Activated naive CD8-positive, alpha-beta T cell treated with anti-CD3 and anti-CD28 coated beads for 36 hours (primary cell): ENCODE data around the gene MISP3. TPM values are rescaled to one million over a fixed set of nuclear protein-coding genes. Genes with fewer than 3 reads are reported as not detected.

Experiments used
- DNase-seq: peaks from one replicate; pipeline ENCODE4 v3.0.0; 2021
- H3K27ac Mint-ChIP-seq: one replicate; pipeline ENCODE4 v1.8.0; 2022; ENCODE audit warnings: mild to moderate bottlenecking, moderate library complexity, mixed read lengths
- H3K27me3 Mint-ChIP-seq: one replicate; pipeline ENCODE4 v1.8.0; 2022; ENCODE audit warnings: mild to moderate bottlenecking, mixed read lengths
- H3K36me3 Mint-ChIP-seq: one replicate; pipeline ENCODE4 v1.8.0; 2021; ENCODE audit warnings: mild to moderate bottlenecking, mixed read lengths
- H3K4me1 Mint-ChIP-seq: one replicate; pipeline ENCODE4 v1.8.0; 2021; ENCODE audit warnings: mixed read lengths
- H3K4me3 Mint-ChIP-seq: one replicate; pipeline ENCODE4 v1.8.0; 2022; ENCODE audit warnings: mild to moderate bottlenecking, moderate library complexity, mixed read lengths
- H3K9me3 Mint-ChIP-seq: one replicate; pipeline ENCODE4 v1.8.0; 2022; ENCODE audit warnings: mixed read lengths
- total RNA-seq, 2 experiments: library from RNA; stranded (reverse); gene quantifications; one replicate each; pipeline ENCODE4 v1.2.3, GENCODE V29; 2021

Gene MISP3
- total RNA-seq, 2 experiments from 2014 or later, result 0.20 to 0.31 TPM

DNA sequence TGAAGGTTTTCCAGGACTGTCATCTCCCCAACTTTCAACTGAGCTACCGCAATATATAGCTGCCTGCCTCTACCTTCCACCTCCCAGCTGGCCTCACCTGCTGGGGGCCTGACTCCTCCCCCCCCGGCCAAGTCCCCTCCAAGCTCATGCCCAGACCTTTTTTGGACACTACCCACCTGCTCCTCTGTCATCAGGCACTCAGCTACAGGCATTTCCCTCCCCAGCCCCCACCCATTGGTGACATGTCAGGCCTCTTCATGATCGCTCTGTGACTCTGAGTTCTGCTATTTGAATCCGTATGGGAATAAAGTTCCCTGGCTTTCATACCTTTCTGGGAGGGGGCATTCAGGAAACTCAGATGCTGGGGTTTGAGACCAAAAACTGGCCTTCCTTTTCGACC lies 43.2 kb downstream of the MISP3 start:
- DNase-seq, result no peak
- Mint-ChIP-seq H3K27me3 (no peaks in the 10 kb centered on the region), H3K27ac (no peak overlapping the region), H3K36me3 (no peaks in the 10 kb centered on the region), H3K4me1 (peaks cover 43% of the 10 kb centered on the region), H3K4me3 (peak overlapping the region; percentile 87), H3K9me3 (no peaks in the 10 kb centered on the region)

GRCh38 chr19:14116525-14116917 lies 43.9 kb downstream of the MISP3 start:
- DNase-seq, result no peak
- Mint-ChIP-seq H3K27me3 (no peaks in the 10 kb centered on the region), H3K27ac (peak overlapping the region; percentile 7), H3K4me3 (peak overlapping the region; percentile 87), H3K9me3 (no peaks in the 10 kb centered on the region), H3K36me3 (no peaks in the 10 kb centered on the region), H3K4me1 (peaks cover 43% of the 10 kb centered on the region)

DNA sequence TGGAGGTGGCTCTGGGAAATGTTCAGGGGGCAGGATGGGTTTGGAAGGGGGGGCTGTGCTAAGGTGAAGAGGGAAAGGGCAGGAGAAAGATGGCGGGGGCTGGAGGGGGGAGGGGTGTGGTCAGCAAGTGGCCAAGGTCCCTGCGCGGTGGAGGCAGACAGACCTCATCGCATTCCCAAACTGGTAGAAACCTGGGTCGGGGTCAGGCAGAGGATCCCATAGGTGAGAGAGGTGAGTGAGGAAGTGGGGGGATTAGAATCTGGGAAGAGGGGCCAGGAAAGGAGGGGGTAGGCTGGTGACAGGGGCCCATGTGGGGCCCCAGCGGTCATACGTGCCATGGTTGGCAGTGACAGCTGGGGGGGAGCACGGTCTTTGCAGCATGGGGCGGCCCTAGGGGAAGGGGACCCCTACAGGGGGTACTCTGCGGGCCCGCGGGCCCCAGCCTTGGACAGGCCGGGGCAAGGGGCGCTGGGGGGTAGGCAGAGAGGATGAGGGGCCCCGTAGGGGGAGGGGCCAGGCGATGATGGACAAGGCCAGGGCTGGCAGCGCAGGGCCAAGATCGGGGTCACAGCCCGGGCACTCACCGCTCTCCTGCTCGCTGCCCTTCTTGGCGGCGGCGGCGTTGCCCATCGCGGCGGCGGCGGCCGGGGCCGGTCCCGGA lies 44.5 kb downstream of the MISP3 start:
- no peak for DNase-seq
- Mint-ChIP-seq H3K27me3 (no peaks in the 10 kb centered on the region), H3K36me3 (no peaks in the 10 kb centered on the region), H3K4me1 (peaks cover 38% of the 10 kb centered on the region), H3K9me3 (no peaks in the 10 kb centered on the region), H3K4me3 (peak overlapping the region; percentile 87), H3K27ac (peak overlapping the region; percentile 7)

DNA sequence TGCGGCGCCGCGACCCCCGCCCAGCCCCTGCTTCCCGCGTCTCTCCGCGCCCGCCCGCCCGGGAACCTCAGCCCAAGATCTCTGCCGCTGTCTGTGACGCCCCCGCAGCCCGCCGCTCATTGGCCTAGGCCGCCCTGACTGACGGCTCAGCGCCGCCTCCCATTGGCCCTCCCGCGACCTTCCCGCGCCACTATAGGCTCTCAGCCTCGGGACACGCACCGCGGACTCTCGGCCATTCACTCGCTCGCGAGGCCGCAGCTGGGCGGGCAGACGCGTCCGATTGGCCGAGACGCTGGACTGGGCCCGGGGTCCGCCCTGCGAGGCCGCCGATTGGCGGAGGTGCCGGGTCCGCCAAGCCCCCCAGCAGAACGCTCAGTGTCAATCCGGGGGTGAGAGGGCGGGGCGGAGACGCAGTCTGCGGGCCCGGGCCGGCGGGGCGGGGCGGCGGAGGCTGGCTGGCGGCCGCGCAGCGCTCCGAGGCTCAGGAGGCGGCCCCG lies 45.1 kb downstream of the MISP3 start, which contains the start of gene PRKACA:
Gene PRKACA, minus strand, starts transcription at position 95 of the 497 bp plus-strand sequence. CDS start 215 bp downstream, outside the sequence.
- Mint-ChIP-seq H3K9me3 (no peaks in the 10 kb centered on the region), H3K4me3 (peak within 1 kb of the TSS; percentile 87), H3K27ac (peak within 1 kb of the TSS; percentile 88), H3K36me3 (peaks cover 4% of the 10 kb centered on the region), H3K4me1 (peaks cover 33% of the 10 kb centered on the region), H3K27me3 (no peaks in the 10 kb centered on the region)
- peak; percentile 100 for DNase-seq

- no peaks in the 10 kb centered on the region for H3K9me3 Mint-ChIP-seq
- peak; percentile 38 for DNase-seq
- H3K4me1 Mint-ChIP-seq, result peaks cover 30% of the 10 kb centered on the region
- peak overlapping the region; percentile 88 for H3K27ac Mint-ChIP-seq
- H3K4me3 Mint-ChIP-seq, result peak overlapping the region; percentile 86
- peaks cover 7% of the 10 kb centered on the region for H3K36me3 Mint-ChIP-seq
- no peaks in the 10 kb centered on the region for H3K27me3 Mint-ChIP-seq
Measured at GRCh38 chr19:14118165-14119051, 45.8 kb downstream of the MISP3 start.

DNA sequence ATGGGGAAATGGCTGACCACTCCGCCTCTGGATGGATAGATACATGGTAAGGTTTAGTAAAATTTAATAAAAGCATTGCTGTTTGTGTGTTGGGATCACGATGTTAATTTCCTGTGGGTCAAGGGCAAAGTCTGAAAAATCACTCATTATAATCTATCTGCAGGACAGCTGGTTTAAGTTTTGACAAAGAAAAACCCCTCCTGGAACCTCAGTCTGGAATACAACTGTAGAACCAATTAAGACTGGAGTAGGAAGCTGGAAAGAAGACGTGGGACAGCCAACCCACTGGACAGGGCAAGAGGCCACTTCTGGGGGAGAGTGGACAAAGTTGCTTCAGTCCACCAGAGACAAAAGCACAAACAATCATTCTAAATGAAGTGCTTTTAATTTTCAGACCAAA lies 46.6 kb downstream of the MISP3 start:
- peak overlapping the region; percentile 86 for H3K4me3 Mint-ChIP-seq
- peaks cover 7% of the 10 kb centered on the region for H3K36me3 Mint-ChIP-seq
- no peak for DNase-seq
- H3K27me3 Mint-ChIP-seq, result no peaks in the 10 kb centered on the region
- H3K27ac Mint-ChIP-seq, result no peak overlapping the region
- H3K9me3 Mint-ChIP-seq, result no peaks in the 10 kb centered on the region
- peaks cover 26% of the 10 kb centered on the region for H3K4me1 Mint-ChIP-seq

GRCh38 chr19:14119644-14120496 lies 47.3 kb downstream of the MISP3 start:
- DNase-seq, result no peak
- Mint-ChIP-seq H3K36me3 (peaks cover 11% of the 10 kb centered on the region), H3K27ac (no peak overlapping the region), H3K9me3 (no peaks in the 10 kb centered on the region), H3K4me1 (peaks cover 26% of the 10 kb centered on the region), H3K27me3 (no peaks in the 10 kb centered on the region), H3K4me3 (no peak overlapping the region)

DNA sequence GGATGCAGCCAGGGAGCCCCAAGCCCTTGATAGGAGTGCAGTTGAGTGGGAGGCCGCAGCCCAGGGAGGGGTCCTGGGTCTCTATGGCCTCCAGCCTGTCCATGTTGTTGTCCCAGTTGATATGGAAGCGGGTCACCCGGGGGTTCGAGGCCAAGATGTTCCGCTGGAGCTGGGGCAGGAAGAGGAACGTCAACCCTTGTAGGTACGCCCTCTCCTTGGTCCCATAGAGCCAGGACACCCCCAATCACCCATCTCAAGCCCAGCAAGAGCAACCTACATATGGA lies 47.9 kb downstream of the MISP3 start:
- Mint-ChIP-seq H3K27ac (no peak overlapping the region), H3K9me3 (no peaks in the 10 kb centered on the region), H3K4me3 (no peak overlapping the region), H3K36me3 (peaks cover 15% of the 10 kb centered on the region), H3K4me1 (peaks cover 24% of the 10 kb centered on the region), H3K27me3 (no peaks in the 10 kb centered on the region)
- no peak for DNase-seq

- no peak for DNase-seq
- H3K4me1 Mint-ChIP-seq, result peaks cover 9% of the 10 kb centered on the region
- no peak overlapping the region for H3K4me3 Mint-ChIP-seq
- H3K9me3 Mint-ChIP-seq, result no peaks in the 10 kb centered on the region
- no peaks in the 10 kb centered on the region for H3K27me3 Mint-ChIP-seq
- peaks cover 15% of the 10 kb centered on the region for H3K36me3 Mint-ChIP-seq
- no peak overlapping the region for H3K27ac Mint-ChIP-seq
Measured at GRCh38 chr19:14122924-14123323, 50.3 kb downstream of the MISP3 start.

Other genes with a start within 250 kb of the MISP3 start
- under 1 TPM; 0.70 to 0.80 TPM for gene NANOS3, start 195.7 kb upstream of the MISP3 start, total RNA-seq
- 1 to 10 TPM; 6.9 to 7.3 TPM for gene BRME1, start 166.7 kb upstream of the MISP3 start, total RNA-seq
- 10 to 100 TPM; 24.4 to 25.0 TPM for gene CC2D1A, start 166.6 kb upstream of the MISP3 start, total RNA-seq
- not detected for gene PODNL1, start 134.4 kb upstream of the MISP3 start, total RNA-seq
- gene DCAF15, start 120.3 kb upstream of the MISP3 start, total RNA-seq, result 10 to 100 TPM; 54.3 to 54.6 TPM
- gene RFX1, start 66.5 kb upstream of the MISP3 start, total RNA-seq, result 10 to 100 TPM in 1 of 2 experiments, 1 to 10 TPM in 1; 9.9 to 11.4 TPM
- not detected for gene RLN3, start 44.6 kb upstream of the MISP3 start, total RNA-seq
- gene IL27RA, start 41.0 kb upstream of the MISP3 start, total RNA-seq, result 10 to 100 TPM; 48.2 to 48.5 TPM
- not detected for gene PALM3, start 10.7 kb upstream of the MISP3 start, total RNA-seq
- not detected for gene C19orf67, start 13.0 kb downstream of the MISP3 start, total RNA-seq
- gene SAMD1, start 18.0 kb downstream of the MISP3 start, total RNA-seq, result 10 to 100 TPM; 66.7 to 68.0 TPM
- 10 to 100 TPM; 54.3 to 56.0 TPM for gene PRKACA, start 45.0 kb downstream of the MISP3 start, total RNA-seq
- gene ASF1B, start 63.8 kb downstream of the MISP3 start, total RNA-seq, result 10 to 100 TPM; 77.5 to 78.5 TPM
- 1 to 10 TPM; 8.5 to 9.5 TPM for gene ADGRL1, start 133.4 kb downstream of the MISP3 start, total RNA-seq